Activated CD8-positive, alpha-beta T cell treated with anti-CD3 and anti-CD28 coated beads, Interleukin-2, amount 10 ng/mL, durations not matched to agents 7 days and 5 days (primary cell): ENCODE measurements around the gene ENTPD7. TPM values are rescaled to one million over a fixed set of nuclear protein-coding genes. Genes with fewer than 3 reads are reported as not detected.

Experiments
- ATAC-seq: fragments of 150-1000 bp; cut with Tn5 transposase; one replicate; pipeline ENCODE4 v1.10.0; 2021; ENCODE audit warnings: moderate library complexity
- CTCF ChIA-PET: fragments of 350-600 bp; sonication (Branson Sonifier 250); formaldehyde crosslinking; loops from one replicate; lab custom pipeline; 2021; ENCODE audit warnings: antibody characterized with exemption; lab: Charles Lee
- POLR2A ChIA-PET: fragments of 350-600 bp; sonication (Branson Sonifier 250); formaldehyde crosslinking; loops from one replicate; lab custom pipeline; 2021; ENCODE audit warnings: antibody characterized with exemption; lab: Charles Lee
- DNase-seq: peaks from one replicate; pipeline ENCODE4 v3.0.0-alpha.2; 2020
- H3K27ac Mint-ChIP-seq: one replicate; pipeline ENCODE4 v1.8.0; 2021; ENCODE audit warnings: mild to moderate bottlenecking, mixed read lengths
- H3K27me3 Mint-ChIP-seq: one replicate; pipeline ENCODE4 v1.8.0; 2021; ENCODE audit warnings: low read depth, mixed read lengths
- H3K36me3 Mint-ChIP-seq: one replicate; pipeline ENCODE4 v1.8.0; 2021; ENCODE audit warnings: low read depth, mixed read lengths
- H3K4me1 Mint-ChIP-seq: one replicate; pipeline ENCODE4 v1.8.0; 2021; ENCODE audit warnings: low read depth, mixed read lengths
- H3K4me3 Mint-ChIP-seq: one replicate; pipeline ENCODE4 v1.8.0; 2021; ENCODE audit warnings: mild to moderate bottlenecking, mixed read lengths
- H3K9me3 Mint-ChIP-seq: one replicate; pipeline ENCODE4 v1.8.0; 2022; ENCODE audit warnings: mixed read lengths; ENCODE audit not compliant: insufficient read depth
- total RNA-seq, 2 experiments: library from RNA; stranded (reverse); gene quantifications; one replicate each; pipeline ENCODE4 v1.2.3, GENCODE V29; 2021

ENTPD7 gene
- total RNA-seq, 2 experiments from 2014 or later, result 5.8 to 6.0 TPM

GRCh38 chr10:99750641-99751040 lies 91.3 kb downstream of the ENTPD7 start:
- ATAC-seq, result no peak
- ChIA-PET POLR2A (no interaction called here), CTCF (no interaction called here)
- no peak overlapping the region for H3K27ac Mint-ChIP-seq
- DNase-seq, result no peak
- H3K9me3 Mint-ChIP-seq, result no peaks in the 10 kb centered on the region
- H3K4me3 Mint-ChIP-seq, result no peak overlapping the region
- H3K4me1 Mint-ChIP-seq, result no peaks in the 10 kb centered on the region
- no peaks in the 10 kb centered on the region for H3K27me3 Mint-ChIP-seq
- peaks cover 53% of the 10 kb centered on the region for H3K36me3 Mint-ChIP-seq

- no peak for DNase-seq
- ChIA-PET CTCF (no interaction called here), POLR2A (no interaction called here)
- H3K27me3 Mint-ChIP-seq, result no peaks in the 10 kb centered on the region
- ATAC-seq, result no peak
- H3K4me1 Mint-ChIP-seq, result no peaks in the 10 kb centered on the region
- H3K4me3 Mint-ChIP-seq, result no peak overlapping the region
- H3K9me3 Mint-ChIP-seq, result no peaks in the 10 kb centered on the region
- H3K27ac Mint-ChIP-seq, result no peak overlapping the region
- H3K36me3 Mint-ChIP-seq, result peaks cover 67% of the 10 kb centered on the region
These were observed 95.4 kb downstream of the ENTPD7 start for GRCh38 chr10:99754670-99755069.

Other genes starting within 250 kb of the ENTPD7 start
- gene GOT1, start 228.9 kb upstream of the ENTPD7 start, total RNA-seq, result 10 to 100 TPM; 31.2 to 37.1 TPM
- not detected for gene NKX2-3, start 126.6 kb upstream of the ENTPD7 start, total RNA-seq
- 10 to 100 TPM; 50.7 to 55.0 TPM for gene SLC25A28, start 39.1 kb upstream of the ENTPD7 start, total RNA-seq
- gene COX15, start 72.6 kb downstream of the ENTPD7 start, total RNA-seq, result 10 to 100 TPM; 36.1 to 39.3 TPM
- 10 to 100 TPM; 24.0 to 25.8 TPM for gene CUTC, start 72.7 kb downstream of the ENTPD7 start, total RNA-seq
- gene ABCC2, start 123.1 kb downstream of the ENTPD7 start, total RNA-seq, result under 1 TPM; 0.76 to 0.97 TPM